Hepatocyte (in vitro differentiated cells): Measurements from ENCODE around the gene CAMK4.

ENCODE experiments used
- CTCF ChIP-seq: fragments of 200-600 bp; sonication (generic); IDR thresholded peaks from 2 replicates; pipeline ENCODE4 v1.5.1; 2016; ENCODE audit warnings: antibody characterized with exemption, mild to moderate bottlenecking; ENCODE audit not compliant: poor library complexity
- EZH2 ChIP-seq: fragments of 200-600 bp; sonication (generic); IDR thresholded peaks from 2 replicates; pipeline ENCODE4 v1.6.1; 2016; ENCODE audit warnings: antibody characterized with exemption, mild to moderate bottlenecking, borderline replicate concordance

GRCh38 chr5:111271885-111272284, 47.7 kb downstream of the CAMK4 start:
- TF ChIP-seq CTCF (no peak), EZH2 (no peak)
